ENCODE results near the gene SOX5. TPM values are rescaled to one million over a fixed set of nuclear protein-coding genes. Genes with fewer than 3 reads are reported as not detected.

SOX5 gene
- total and polyA plus RNA-seq, 2 of the 8 experiments (the other 6 are each of a cell fraction or from before 2014, with no cell fraction given), result 2.2 to 2.6 TPM

DNA sequence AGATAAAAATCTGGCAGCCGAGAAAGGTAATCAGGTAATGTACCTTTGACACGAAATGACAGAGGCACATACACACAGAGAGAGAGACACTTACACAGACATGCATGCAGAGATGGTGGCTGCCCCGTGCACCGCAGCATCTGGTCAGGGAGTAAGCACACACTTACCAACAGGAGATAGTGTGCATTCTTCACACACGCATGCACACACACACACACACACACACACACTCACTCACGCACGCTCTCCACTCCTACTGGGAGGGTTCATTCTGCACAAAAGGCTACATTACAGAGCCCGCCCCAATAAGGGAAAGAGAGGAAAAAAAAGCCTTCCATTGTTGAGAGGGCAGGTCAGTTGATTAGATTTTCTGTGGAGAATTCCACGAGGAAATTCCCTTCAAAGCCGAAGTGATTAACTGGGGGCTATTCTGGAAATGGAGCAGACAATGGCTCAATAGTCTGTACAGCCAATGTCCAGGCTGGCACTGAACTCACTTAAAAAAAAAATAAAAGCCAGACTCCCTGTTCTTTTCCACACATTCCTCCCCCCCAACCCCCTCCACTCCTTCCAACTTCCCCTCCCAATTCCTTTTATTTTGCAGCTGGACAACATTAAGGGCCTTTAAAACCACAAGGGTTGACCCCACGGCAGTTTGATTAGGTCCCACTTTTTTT, 1.4 kb upstream of the SOX5 start:
- H2BK5ac ChIP-seq (ENCODE audit: low read depth, low read length), result no peak overlapping the region
- no peaks in the 10 kb centered on the region for H3K9me3 ChIP-seq (ENCODE audit: insufficient read depth in 2 of 2, low read depth in 1 of 2, low read length in 1 of 2)
- H3K79me1 ChIP-seq (ENCODE audit: low read depth, low read length), result no peaks in the 10 kb centered on the region
- no peak overlapping the region for H3K9ac ChIP-seq (replicated peaks in 1 of 4; ENCODE audit: extremely low read depth in 1 of 4, low read depth in 3 of 4, low read length in 3 of 4)
- H3K4me1 ChIP-seq (replicated peaks in 1 of 4; ENCODE audit: control insufficient read depth in 3 of 4, insufficient read depth in 4 of 4, low read length in 3 of 4), result peaks cover 3 to 9% (median 4%) of the 10 kb centered on the region in 4 experiments; a peak in 5 of 7 replicates
- no peak overlapping the region for H3K4ac ChIP-seq (replicated peaks; ENCODE audit: insufficient read length, low read depth, low read length)
- no peak overlapping the region for H3K18ac ChIP-seq (ENCODE audit: extremely low read depth, low read length)
- no peak overlapping the region for H3K27ac ChIP-seq (ENCODE audit: low read depth, low read length)
- H3K4me3 ChIP-seq (ENCODE audit: extremely low read depth in 1 of 4, insufficient read depth in 2 of 4, low read depth in 3 of 4, low read length in 4 of 4), result peak overlapping the region; percentile 50 to 67 (median 56); a peak in 7 of 8 replicates
- H4K20me1 ChIP-seq (replicated peaks in 1 of 2; ENCODE audit: control insufficient read depth in 1 of 2, insufficient read depth in 2 of 2, low read length in 2 of 2), result no peaks in the 10 kb centered on the region
- no peak overlapping the region for H3K14ac ChIP-seq (ENCODE audit: insufficient read length)
- no peak overlapping the region for H4K8ac ChIP-seq (ENCODE audit: extremely low read depth, insufficient read depth, low read length)
- no peak overlapping the region for H2BK120ac ChIP-seq (replicated peaks; ENCODE audit: low read depth, low read length)
- no peak overlapping the region for H4K91ac ChIP-seq (replicated peaks; ENCODE audit: insufficient read length, low read length)
- DNase-seq (ENCODE audit: low read depth in 1 of 2, low spot score in 2 of 2) (peak in 1 of 2 experiments; percentile 44), FAIRE-seq (no peak)
- no peak overlapping the region for H4K5ac ChIP-seq (ENCODE audit: insufficient read length, low read depth, low read length)
- 30% methylated on average over 11 of the region's 11 CpGs; no CpG with 5 or more reads in 1 of the 2 experiments for WGBS, 2 experiments (ENCODE audit: extremely low coverage in 1 of 2, insufficient coverage in 1 of 2, insufficient read length in 1 of 2, insufficient replicate concordance in 2 of 2, low coverage in 1 of 2, low lambda C conversion rate in 2 of 2, missing lambda C conversion rate in 1 of 2)
- H3K23me2 ChIP-seq (ENCODE audit: low read depth, low read length), result peaks cover 7% of the 10 kb centered on the region
- ChIA-PET POLR2A (ENCODE audit: partially characterized antibody) (no interaction called here), CTCF (ENCODE audit: partially characterized antibody) (interaction anchor here (0.6 to 1.1 kb wide), 5 partner anchors 19 to 898 kb away, joined by 3 to 5 read pairs (median 3); no protein-coding TSS in a partner anchor)
- no peak overlapping the region for H2BK15ac ChIP-seq (ENCODE audit: low read length)
- peaks cover 0 to 17% (median 9%) of the 10 kb centered on the region in 4 experiments; a peak in 5 of 7 replicates for H3K27me3 ChIP-seq (replicated peaks in 1 of 4; ENCODE audit: control insufficient read depth in 3 of 4, extremely low read depth in 1 of 4, insufficient read depth in 3 of 4, low read length in 3 of 4)
- peak overlapping the region; percentile 67; the same call in 1 of the 2 replicates for H2AFZ ChIP-seq (ENCODE audit: low read length)
- H3K36me3 ChIP-seq (ENCODE audit: control insufficient read depth in 2 of 4, insufficient read depth in 4 of 4, low read length in 3 of 4), result no peaks in the 10 kb centered on the region
- TF ChIP-seq HDAC2 (IDR thresholded peaks at IDR 0.05; ENCODE audit: borderline replicate concordance in 1 of 2, low read depth in 2 of 2, low read length in 2 of 2) (0 out of 4 replicates have a peak, but pooled peaks of 1 of the 2 experiments have one; percentile 2), CHD1 (IDR thresholded peaks at IDR 0.05; ENCODE audit: low read depth, low read length) (no peak)
- no peak overlapping the region; the same call in 1 of the 2 replicates for H2AK5ac ChIP-seq (ENCODE audit: low read depth, low read length)
- H3K4me2 ChIP-seq (ENCODE audit: insufficient read depth in 1 of 2, low read depth in 2 of 2, low read length in 2 of 2), result peak overlapping the region; percentile 87 to 99
- peak overlapping the region; percentile 72 for H2BK12ac ChIP-seq (ENCODE audit: low read depth, low read length)
- no peak overlapping the region for H3K23ac ChIP-seq (ENCODE audit: insufficient read length)
- H3K79me2 ChIP-seq (ENCODE audit: control insufficient read depth in 1 of 2, insufficient read depth in 2 of 2, low read length in 2 of 2), result no peaks in the 10 kb centered on the region
- H2BK20ac ChIP-seq (ENCODE audit: low read length), result no peak overlapping the region
- H3K56ac ChIP-seq (replicated peaks; ENCODE audit: insufficient read length, low read depth, low read length), result no peak overlapping the region
